Suprapubic skin (tissue), 3 donors: ENCODE measurements around the gene PTGES.

ENCODE experiments used
- CTCF ChIP-seq, 2 donors: fragments of 200-600 bp in 1 of 2; fragments of 450-650 bp in 1 of 2; sonication (generic) in 1 of 2; IDR thresholded peaks; one replicate each; pipeline ENCODE4 v1.5.1; 2016 to 2019; ENCODE audit warnings: antibody characterized with exemption in 2 of 2, mild to moderate bottlenecking in 1 of 2, moderate library complexity in 1 of 2
- POLR2A ChIP-seq, 2 donors: fragments of 450-650 bp; IDR thresholded peaks; one replicate each; pipeline ENCODE4 v1.6.1; 2017; ENCODE audit warnings: antibody characterized with exemption in 2 of 2, mild to moderate bottlenecking in 2 of 2, moderate library complexity in 2 of 2

- TF ChIP-seq POLR2A (IDR thresholded peaks at IDR 0.05) (no peak), CTCF (IDR thresholded peaks at IDR 0.05) (no peak)
These were observed 46.1 kb upstream of the PTGES start for GRCh38 chr9:129798973-129799372.
